ENCODE measurements around the gene FRMD5.
A peak's percentile ranks its signal among the peaks of the same experiment; 100 is the strongest.

FRMD5 gene

DNA sequence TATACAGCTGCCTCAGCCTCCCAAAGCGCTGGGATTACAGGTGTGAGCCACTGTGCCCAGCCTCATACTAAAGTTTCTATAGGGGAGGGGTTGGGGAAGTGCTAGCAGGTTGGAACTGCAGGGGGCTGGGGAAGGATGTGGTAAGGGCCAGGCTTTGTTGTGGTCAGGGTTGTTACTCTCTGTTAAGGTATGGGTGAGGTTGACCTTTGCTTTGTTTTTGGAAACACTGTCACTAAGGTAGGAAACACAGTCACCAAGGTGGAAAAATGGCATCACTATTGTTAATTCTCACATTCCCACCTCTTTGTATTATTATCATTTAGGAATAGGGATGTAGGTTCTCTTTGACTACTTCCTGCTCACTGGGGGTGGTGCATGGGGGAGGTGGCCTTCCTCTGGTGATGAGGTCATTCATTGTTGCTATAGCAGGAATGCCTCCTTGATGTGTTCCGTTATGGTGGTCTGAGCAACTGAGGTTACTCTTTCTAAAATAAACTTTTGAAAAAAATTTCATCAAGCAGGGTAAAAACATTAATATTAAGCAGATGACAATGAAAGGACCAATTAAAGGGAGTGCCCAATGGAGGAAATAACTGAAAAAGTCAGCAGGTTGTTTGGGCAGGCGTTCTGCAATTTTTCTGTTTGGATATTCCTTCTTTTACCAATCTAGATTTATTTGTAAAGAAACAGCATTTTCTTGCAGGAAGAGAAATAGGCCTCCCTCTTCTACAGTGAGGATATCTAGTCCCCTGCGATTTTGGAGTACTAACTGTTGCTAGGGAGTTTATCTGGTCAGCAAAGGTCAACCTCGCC, 217.8 kb downstream of the FRMD5 start:
- Histone ChIP-seq H3K9ac (ENCODE audit: low read depth, low read length) (no peak overlapping the region), H3K27me3 (ENCODE audit: insufficient read depth, low read length, poor library complexity) (peaks cover 8% of the 10 kb centered on the region), H3K9me3 (ENCODE audit: insufficient read depth, low read length, severe bottlenecking) (no peaks in the 10 kb centered on the region), H2AFZ (ENCODE audit: low read depth, low read length) (no peak overlapping the region), H3K36me3 (ENCODE audit: insufficient read depth, low read length) (no peaks in the 10 kb centered on the region), H3K4me2 (ENCODE audit: insufficient read depth, low read length) (no peak overlapping the region), H3K4me3 (ENCODE audit: low read depth in 1 of 2, low read length in 2 of 2) (no peak overlapping the region), H3K4me1 (ENCODE audit: insufficient read depth, low read length) (peaks cover 7% of the 10 kb centered on the region; the same call in 1 of the 2 replicates), H3K79me2 (ENCODE audit: insufficient read depth, low read length) (no peaks in the 10 kb centered on the region), H3K27ac (ENCODE audit: low read length) (no peak overlapping the region), H4K20me1 (ENCODE audit: insufficient read depth, low read length) (no peaks in the 10 kb centered on the region)
- ATAC-seq (ENCODE audit: insufficient read depth, low read depth) (peak; percentile 80), DNase-seq (peak; percentile 59)
- TF ChIP-seq, protein P1, sequence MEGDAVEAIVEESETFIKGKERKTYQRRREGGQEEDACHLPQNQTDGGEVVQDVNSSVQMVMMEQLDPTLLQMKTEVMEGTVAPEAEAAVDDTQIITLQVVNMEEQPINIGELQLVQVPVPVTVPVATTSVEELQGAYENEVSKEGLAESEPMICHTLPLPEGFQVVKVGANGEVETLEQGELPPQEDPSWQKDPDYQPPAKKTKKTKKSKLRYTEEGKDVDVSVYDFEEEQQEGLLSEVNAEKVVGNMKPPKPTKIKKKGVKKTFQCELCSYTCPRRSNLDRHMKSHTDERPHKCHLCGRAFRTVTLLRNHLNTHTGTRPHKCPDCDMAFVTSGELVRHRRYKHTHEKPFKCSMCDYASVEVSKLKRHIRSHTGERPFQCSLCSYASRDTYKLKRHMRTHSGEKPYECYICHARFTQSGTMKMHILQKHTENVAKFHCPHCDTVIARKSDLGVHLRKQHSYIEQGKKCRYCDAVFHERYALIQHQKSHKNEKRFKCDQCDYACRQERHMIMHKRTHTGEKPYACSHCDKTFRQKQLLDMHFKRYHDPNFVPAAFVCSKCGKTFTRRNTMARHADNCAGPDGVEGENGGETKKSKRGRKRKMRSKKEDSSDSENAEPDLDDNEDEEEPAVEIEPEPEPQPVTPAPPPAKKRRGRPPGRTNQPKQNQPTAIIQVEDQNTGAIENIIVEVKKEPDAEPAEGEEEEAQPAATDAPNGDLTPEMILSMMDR (IDR thresholded peaks at IDR 0.05; ENCODE audit: borderline replicate concordance, extremely low read depth, low read length, poor library complexity, severe bottlenecking): no peak
- no peak for TF ChIP-seq EZH2 (IDR thresholded peaks at IDR 0.05; ENCODE audit: borderline replicate concordance, low read depth, low read length, severe bottlenecking)

DNA sequence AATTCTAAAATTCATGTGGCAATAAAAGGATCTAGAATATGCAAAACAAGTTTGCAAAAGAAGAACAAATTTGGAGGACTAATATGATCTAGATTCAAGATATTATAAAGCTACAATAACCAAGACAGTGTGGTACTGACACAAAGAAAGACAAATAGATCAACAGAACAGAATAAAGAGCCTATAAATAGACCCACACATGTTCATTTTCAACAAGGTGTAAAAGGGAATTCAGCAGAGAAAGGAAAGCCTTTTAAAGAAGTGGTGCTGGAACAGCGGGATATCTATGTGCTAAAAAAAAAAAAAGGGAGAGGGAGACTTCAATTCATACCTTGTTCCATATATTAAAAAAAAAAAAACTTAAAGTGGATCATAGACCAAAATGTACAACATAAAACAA, 219.3 kb downstream of the FRMD5 start:
- Histone ChIP-seq H3K9me3 (ENCODE audit: insufficient read depth, low read length, severe bottlenecking) (no peaks in the 10 kb centered on the region), H3K4me1 (ENCODE audit: insufficient read depth, low read length) (peaks cover 7% of the 10 kb centered on the region; the same call in 1 of the 2 replicates), H3K4me2 (ENCODE audit: insufficient read depth, low read length) (no peak overlapping the region), H3K36me3 (ENCODE audit: insufficient read depth, low read length) (no peaks in the 10 kb centered on the region), H3K27me3 (ENCODE audit: insufficient read depth, low read length, poor library complexity) (peaks cover 1% of the 10 kb centered on the region), H4K20me1 (ENCODE audit: insufficient read depth, low read length) (no peaks in the 10 kb centered on the region), H3K9ac (ENCODE audit: low read depth, low read length) (no peak overlapping the region), H3K4me3 (ENCODE audit: low read depth in 1 of 2, low read length in 2 of 2) (no peak overlapping the region), H3K79me2 (ENCODE audit: insufficient read depth, low read length) (no peaks in the 10 kb centered on the region), H2AFZ (ENCODE audit: low read depth, low read length) (no peak overlapping the region), H3K27ac (ENCODE audit: low read length) (no peak overlapping the region)
- DNase-seq: no peak
- TF ChIP-seq, protein P1 (IDR thresholded peaks at IDR 0.05; ENCODE audit: borderline replicate concordance, extremely low read depth, low read length, poor library complexity, severe bottlenecking): no peak
- no peak for TF ChIP-seq EZH2 (IDR thresholded peaks at IDR 0.05; ENCODE audit: borderline replicate concordance, low read depth, low read length, severe bottlenecking)
- ATAC-seq (ENCODE audit: insufficient read depth, low read depth): no peak

DNA sequence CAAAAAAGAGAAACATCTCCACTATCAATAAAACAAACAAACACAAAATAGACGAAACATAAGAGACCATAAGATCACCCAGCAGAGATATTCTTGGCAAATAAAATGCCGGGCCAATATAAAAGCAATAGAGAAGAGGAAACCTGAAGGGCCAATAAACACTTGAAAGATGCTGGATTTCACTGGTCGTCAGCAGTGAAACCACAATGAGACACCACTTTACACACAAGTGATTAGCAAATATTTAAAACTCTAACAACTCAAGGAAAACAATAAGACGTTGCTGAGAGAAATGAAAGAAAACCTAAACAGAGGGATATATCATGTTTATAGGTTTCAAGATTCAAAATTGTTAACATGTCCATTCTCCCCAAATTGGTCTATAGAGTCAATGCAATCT, 219.7 kb downstream of the FRMD5 start:
- Histone ChIP-seq H3K9ac (ENCODE audit: low read depth, low read length) (no peak overlapping the region), H2AFZ (ENCODE audit: low read depth, low read length) (no peak overlapping the region), H3K9me3 (ENCODE audit: insufficient read depth, low read length, severe bottlenecking) (no peaks in the 10 kb centered on the region), H3K36me3 (ENCODE audit: insufficient read depth, low read length) (no peaks in the 10 kb centered on the region), H4K20me1 (ENCODE audit: insufficient read depth, low read length) (no peaks in the 10 kb centered on the region), H3K27me3 (ENCODE audit: insufficient read depth, low read length, poor library complexity) (no peaks in the 10 kb centered on the region), H3K27ac (ENCODE audit: low read length) (no peak overlapping the region), H3K79me2 (ENCODE audit: insufficient read depth, low read length) (no peaks in the 10 kb centered on the region), H3K4me2 (ENCODE audit: insufficient read depth, low read length) (no peak overlapping the region), H3K4me1 (ENCODE audit: insufficient read depth, low read length) (peaks cover 7% of the 10 kb centered on the region; the same call in 1 of the 2 replicates), H3K4me3 (ENCODE audit: low read depth in 1 of 2, low read length in 2 of 2) (no peak overlapping the region)
- DNase-seq: no peak
- TF ChIP-seq, protein P1 (IDR thresholded peaks at IDR 0.05; ENCODE audit: borderline replicate concordance, extremely low read depth, low read length, poor library complexity, severe bottlenecking): no peak
- TF ChIP-seq EZH2 (IDR thresholded peaks at IDR 0.05; ENCODE audit: borderline replicate concordance, low read depth, low read length, severe bottlenecking): no peak
- no peak for ATAC-seq (ENCODE audit: insufficient read depth, low read depth)
